ENCODE results near the gene SIRPA.

- no peak for TF ChIP-seq CTCF (IDR thresholded peaks at IDR 0.05)
- TF ChIP-seq ZFX (IDR thresholded peaks at IDR 0.05; ENCODE audit: borderline replicate concordance) = no peak
Measured at GRCh38 chr20:1846876-1847275, 48.3 kb upstream of the SIRPA start.

All from 22Rv1 (cell line).